Measurements from ENCODE around the gene CFAP74. TPM values are rescaled to one million over a fixed set of nuclear protein-coding genes. Genes with fewer than 3 reads are reported as not detected.

The CFAP74 gene
- total and polyA plus RNA-seq, 2 of the 13 experiments (the other 11 are each of a cell fraction or from before 2014, with no cell fraction given): 0.27 to 0.62 TPM

GRCh38 chr1:1986451-1987141 lies 17.0 kb downstream of the CFAP74 start (continued):
- TF ChIP-seq DRAP1 (CRISPR knock-in tag; IDR thresholded peaks at IDR 0.05) (no peak), NFKB2 (CRISPR knock-in tag; IDR thresholded peaks at IDR 0.05; ENCODE audit: borderline replicate concordance) (no peak), NFIB (CRISPR knock-in tag; IDR thresholded peaks at IDR 0.05; ENCODE audit: borderline replicate concordance) (no peak), ZMYM4 (CRISPR knock-in tag; IDR thresholded peaks at IDR 0.05) (no peak), ZNF850 (CRISPR knock-in tag; conservative IDR thresholded peaks at IDR 0.05) (no peak), ZNF33B (CRISPR knock-in tag; IDR thresholded peaks at IDR 0.05) (no peak), ZFP82 (CRISPR knock-in tag; IDR thresholded peaks at IDR 0.05; ENCODE audit: borderline replicate concordance) (no peak), ZNF792 (CRISPR knock-in tag; IDR thresholded peaks at IDR 0.05) (no peak), KDM4B (CRISPR knock-in tag; IDR thresholded peaks at IDR 0.05) (no peak), ZNF207 (IDR thresholded peaks at IDR 0.05; ENCODE audit: borderline replicate concordance) (no peak), AHR (CRISPR knock-in tag; IDR thresholded peaks at IDR 0.05) (no peak), NONO (IDR thresholded peaks at IDR 0.05) (no peak), NONO (CRISPR knock-in tag; conservative IDR thresholded peaks at IDR 0.05) (no peak), CREBL2 (CRISPR knock-in tag; IDR thresholded peaks at IDR 0.05; ENCODE audit: borderline replicate concordance) (no peak), ZFY (CRISPR knock-in tag; IDR thresholded peaks at IDR 0.05) (peak; percentile 62; the same call in 1 of the 2 replicates), BCL3 (CRISPR knock-in tag; IDR thresholded peaks at IDR 0.05) (0 out of 2 replicates have a peak, but pooled peaks have one; percentile 75), ZNF563 (CRISPR knock-in tag; IDR thresholded peaks at IDR 0.05) (0 out of 2 replicates have a peak, but pooled peaks have one; percentile 34), NAIF1 (CRISPR knock-in tag; IDR thresholded peaks at IDR 0.05; ENCODE audit: borderline replicate concordance) (no peak), ZBTB26 (CRISPR knock-in tag; IDR thresholded peaks at IDR 0.05; ENCODE audit: borderline replicate concordance) (no peak), ZKSCAN1 (IDR thresholded peaks at IDR 0.05; ENCODE audit: low read length) (no peak), MXD4 (CRISPR knock-in tag; IDR thresholded peaks at IDR 0.05) (no peak), PCBP1 (IDR thresholded peaks at IDR 0.05; ENCODE audit: borderline replicate concordance, low read depth, low read length) (no peak), KLF13 (CRISPR knock-in tag; IDR thresholded peaks at IDR 0.05) (no peak)

Measured in HepG2 (cell line).